ENCODE measurements around the gene MYCBPAP.

GRCh38 chr17:50522766-50523165 is 14.5 kb downstream of the MYCBPAP start:
- TF ChIP-seq CTCF (IDR thresholded peaks at IDR 0.05) (no peak), POLR2A (IDR thresholded peaks at IDR 0.05) (no peak)

All from lower leg skin (tissue), 3 donors.